Measurements from ENCODE around the gene FAM200A. TPM values are rescaled to one million over a fixed set of nuclear protein-coding genes. Genes with fewer than 3 reads are reported as not detected.
A peak's percentile ranks its signal among the peaks of the same experiment; 100 is the strongest.
"Not testable (repeated sequence)": the region's sequence is repeated elsewhere in the genome, so short reads cannot be mapped to it uniquely, and the experiment has no call there.

Gene FAM200A
- total RNA-seq, 1 donor from 2014 or later, result 5.8 TPM

DNA sequence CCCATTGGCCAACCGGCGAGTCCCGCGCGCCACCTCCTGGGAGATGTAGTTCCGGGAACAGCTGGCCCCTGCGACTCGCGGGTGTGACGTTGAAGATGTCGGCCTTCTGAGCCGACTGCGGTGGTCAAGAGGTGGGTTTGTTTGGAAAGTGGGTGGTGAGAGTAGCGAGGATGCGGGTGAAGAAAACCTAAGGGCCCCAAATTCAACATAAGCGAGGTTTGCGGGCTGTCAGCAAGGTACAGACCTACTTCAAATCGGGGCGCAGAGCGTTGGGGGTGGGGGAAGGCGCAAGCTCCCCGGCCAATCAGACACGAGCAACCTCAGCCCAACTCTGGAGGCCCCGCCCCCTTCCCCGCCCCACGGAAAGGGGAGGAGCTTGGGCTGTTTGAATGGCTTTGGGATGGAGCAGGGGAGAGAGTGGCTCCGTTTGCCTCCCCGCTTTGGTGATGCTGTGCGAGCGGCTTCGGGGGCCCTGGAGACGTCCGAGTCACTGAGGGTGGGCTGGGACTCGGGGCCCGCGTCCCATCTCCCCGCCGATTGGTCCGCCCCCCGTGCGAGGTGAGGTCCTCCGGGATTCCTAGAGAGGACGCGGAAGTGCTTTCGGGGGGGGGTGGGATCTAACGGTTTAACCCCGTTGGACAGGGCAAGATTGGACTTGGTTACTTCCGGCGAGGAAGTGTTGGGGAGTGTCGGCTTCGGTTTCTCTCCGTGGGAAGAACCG lies 47.2 kb downstream of the FAM200A start, which contains the start of gene ZKSCAN5:
Gene ZKSCAN5, plus strand, starts transcription at position 60 of the 721 bp plus-strand sequence. CDS start 1,383 bp downstream, outside the sequence.
- DNase-seq, result peak; percentile 99
- no peaks in the 10 kb centered on the region for H3K27me3 Mint-ChIP-seq
- peaks cover 23% of the 10 kb centered on the region for H3K4me1 Mint-ChIP-seq
- peak within 1 kb of the TSS; percentile 91 for H3K4me3 Mint-ChIP-seq
- H3K9me3 Mint-ChIP-seq, result no peaks in the 10 kb centered on the region
- peaks cover 19% of the 10 kb centered on the region for H3K36me3 Mint-ChIP-seq (ENCODE audit: low read depth)
- peak within 1 kb of the TSS; percentile 95 for H3K27ac Mint-ChIP-seq
- intact Hi-C loops (cut with micrococcal nuclease), result loop anchor here (1.0 to 2.0 kb wide), 6 partner anchors 32 to 415 kb away; partner anchors contain the start of genes CPSF4, FAM200A, PTCD1 and TRIM4

DNA sequence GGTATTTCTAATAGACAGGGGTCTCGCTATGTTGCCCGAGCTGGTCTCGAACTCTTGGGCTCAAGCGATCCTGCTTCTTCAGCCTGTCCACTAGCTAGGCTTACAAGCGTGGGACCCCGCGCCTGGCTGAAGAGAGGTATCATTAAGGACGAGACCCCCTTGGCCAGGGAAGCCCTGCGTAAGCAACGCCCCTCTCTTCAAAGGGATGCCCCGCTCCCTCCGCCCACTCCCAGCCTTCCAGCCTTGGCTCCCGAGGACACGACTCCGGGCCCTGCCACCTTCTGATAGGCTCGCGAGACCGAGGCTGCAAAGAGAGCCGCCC lies 47.7 kb downstream of the FAM200A start:
- intact Hi-C loops (cut with micrococcal nuclease), result loop anchor here (1.0 to 2.0 kb wide), 5 partner anchors 32 to 113 kb away; partner anchors contain the start of genes CPSF4, FAM200A, PTCD1 and ZNF655
- no peaks in the 10 kb centered on the region for H3K27me3 Mint-ChIP-seq
- no peak for DNase-seq
- H3K4me1 Mint-ChIP-seq, result peaks cover 23% of the 10 kb centered on the region
- H3K27ac Mint-ChIP-seq, result peak overlapping the region; percentile 95
- peak overlapping the region; percentile 91 for H3K4me3 Mint-ChIP-seq
- H3K36me3 Mint-ChIP-seq (ENCODE audit: low read depth), result peaks cover 20% of the 10 kb centered on the region
- no peaks in the 10 kb centered on the region for H3K9me3 Mint-ChIP-seq

DNA sequence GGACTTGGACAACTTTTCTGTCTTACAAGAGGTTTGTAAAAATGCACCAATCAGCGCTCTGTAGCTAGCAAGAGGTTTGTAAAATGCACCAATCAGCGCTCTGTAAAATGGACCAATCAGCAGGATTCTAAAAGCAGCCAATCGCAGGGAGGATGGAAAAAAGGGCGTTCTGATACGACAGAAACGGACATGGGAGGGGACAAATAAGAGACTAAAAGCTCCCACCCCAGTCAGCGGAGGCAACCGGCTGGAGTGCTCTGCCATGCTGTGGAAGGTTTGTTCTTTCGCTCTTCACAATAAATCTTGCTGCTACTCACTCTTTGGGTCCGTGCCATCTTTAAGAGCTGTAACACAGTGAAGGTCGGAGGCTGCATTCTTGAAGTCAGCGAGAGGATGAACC lies 50.7 kb downstream of the FAM200A start:
- H3K27ac Mint-ChIP-seq, result peak overlapping the region; percentile 53
- intact Hi-C loops (cut with micrococcal nuclease); DNase-seq; H3K9me3 Mint-ChIP-seq; H3K27me3 Mint-ChIP-seq: not testable (repeated sequence)
- peaks cover 36% of the 10 kb centered on the region for H3K36me3 Mint-ChIP-seq (ENCODE audit: low read depth)
- H3K4me3 Mint-ChIP-seq, result peak overlapping the region; percentile 97
- peaks cover 26% of the 10 kb centered on the region for H3K4me1 Mint-ChIP-seq

DNA sequence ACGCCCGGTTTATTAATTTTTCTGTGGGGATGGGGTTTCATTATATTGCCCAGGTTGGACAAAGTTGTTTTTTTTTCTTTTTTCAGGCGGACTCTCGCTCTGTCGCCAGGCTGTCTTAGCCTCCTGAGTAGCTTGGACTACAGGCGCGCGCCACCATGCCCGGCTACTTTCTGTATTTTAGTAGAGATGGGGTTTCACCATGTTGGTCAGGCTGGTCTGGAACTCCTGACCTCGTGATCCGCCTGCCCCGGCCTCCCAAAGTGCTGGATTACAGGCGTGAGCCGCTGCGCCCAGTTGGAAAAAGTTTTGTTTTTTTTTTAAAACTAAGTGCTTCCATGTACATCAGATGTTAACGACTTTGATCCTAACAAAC lies 51.3 kb downstream of the FAM200A start:
- Mint-ChIP-seq H3K27me3 (no peaks in the 10 kb centered on the region), H3K9me3 (peaks cover 6% of the 10 kb centered on the region), H3K36me3 (ENCODE audit: low read depth) (peaks cover 42% of the 10 kb centered on the region), H3K4me1 (peaks cover 21% of the 10 kb centered on the region), H3K27ac (peak overlapping the region; percentile 99), H3K4me3 (peak overlapping the region; percentile 97)
- no peak for DNase-seq
- intact Hi-C loops (cut with micrococcal nuclease), result loop anchor here (1.0 kb wide), 2 partner anchors 28 to 52 kb away; partner anchors contain the start of genes FAM200A and ZNF789

DNA sequence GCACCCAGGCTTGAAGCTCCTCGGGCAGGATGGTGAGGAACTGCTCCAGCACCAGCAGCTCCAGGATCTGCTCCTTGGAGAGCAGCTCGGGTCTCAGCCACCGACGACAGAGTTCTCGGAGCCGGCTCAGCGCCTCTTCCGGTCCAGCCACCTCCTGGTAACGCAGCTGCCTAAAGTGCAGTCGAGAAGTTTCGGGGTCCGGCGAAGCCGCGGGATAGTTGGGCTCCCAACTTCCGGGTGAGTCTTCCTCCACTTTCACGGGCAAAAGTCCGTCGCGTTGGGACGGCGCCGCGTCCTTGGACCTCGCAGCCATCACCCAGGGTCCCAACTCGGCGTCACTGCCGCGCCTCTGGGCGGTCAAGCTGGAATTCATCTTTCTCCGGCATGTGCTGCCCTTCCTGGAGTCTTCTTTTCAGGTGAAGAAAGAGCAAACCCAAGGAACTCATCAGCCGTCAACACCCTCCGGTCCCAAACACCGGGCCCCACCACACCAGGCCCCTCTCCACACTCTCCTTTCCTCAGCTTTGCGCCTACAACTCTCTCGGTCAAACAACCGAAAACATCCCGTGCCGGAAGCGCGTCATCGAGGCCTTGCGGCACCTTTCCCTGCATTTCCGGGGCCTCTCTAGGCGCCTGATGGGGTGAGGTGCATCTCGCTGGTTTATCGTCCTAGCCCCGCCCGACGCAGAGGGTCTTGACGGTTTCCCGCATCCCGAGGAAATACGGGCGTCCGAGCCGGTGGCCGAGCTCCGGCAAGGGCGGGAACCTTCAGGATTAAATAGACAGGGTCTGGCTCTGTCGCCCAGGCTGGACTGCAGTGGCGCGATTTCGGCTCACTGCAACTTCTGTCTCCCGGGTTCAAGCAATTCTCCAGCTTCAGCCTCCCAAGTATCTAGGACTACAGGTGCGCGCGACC lies 51.9 kb downstream of the FAM200A start, which contains the start of gene ZNF394:
Gene ZNF394, minus strand, starts transcription at position 561 of the 916 bp plus-strand sequence. Its CDS starts 188 bp downstream, at position 373.
- H3K9me3 Mint-ChIP-seq, result peaks cover 6% of the 10 kb centered on the region
- peak within 1 kb of the TSS; percentile 99 for H3K27ac Mint-ChIP-seq
- peaks cover 48% of the 10 kb centered on the region for H3K36me3 Mint-ChIP-seq (ENCODE audit: low read depth)
- intact Hi-C loops (cut with micrococcal nuclease), result loop anchor here (1.0 kb wide), 2 partner anchors 28 to 52 kb away; partner anchors contain the start of genes FAM200A and ZNF789
- H3K4me3 Mint-ChIP-seq, result peak within 1 kb of the TSS; percentile 97
- peaks cover 18% of the 10 kb centered on the region for H3K4me1 Mint-ChIP-seq
- no peaks in the 10 kb centered on the region for H3K27me3 Mint-ChIP-seq
- peak; percentile 97 for DNase-seq

DNA sequence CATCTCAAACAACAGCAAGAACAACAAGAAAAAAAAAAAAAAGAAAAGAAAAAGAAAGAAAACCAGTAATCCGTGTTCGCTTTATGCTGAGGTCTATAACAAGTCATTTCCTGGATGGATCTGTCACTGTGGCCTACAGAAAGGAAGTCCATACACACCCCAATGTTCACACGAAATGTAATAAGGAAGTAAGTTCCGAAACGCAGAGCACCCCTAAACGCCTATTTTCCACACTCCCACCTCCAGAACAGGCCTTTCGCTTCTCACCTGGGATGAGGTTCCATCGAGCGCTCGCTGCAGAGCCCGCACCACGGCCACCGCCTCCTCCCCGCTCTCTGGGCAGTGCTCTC lies 52.6 kb downstream of the FAM200A start:
- peak overlapping the region; percentile 99 for H3K27ac Mint-ChIP-seq
- H3K27me3 Mint-ChIP-seq, result no peaks in the 10 kb centered on the region
- intact Hi-C loops (cut with micrococcal nuclease), result no loop called here
- H3K36me3 Mint-ChIP-seq (ENCODE audit: low read depth), result peaks cover 54% of the 10 kb centered on the region
- peaks cover 6% of the 10 kb centered on the region for H3K9me3 Mint-ChIP-seq
- DNase-seq, result no peak
- peak overlapping the region; percentile 97 for H3K4me3 Mint-ChIP-seq
- H3K4me1 Mint-ChIP-seq, result peaks cover 18% of the 10 kb centered on the region

DNA sequence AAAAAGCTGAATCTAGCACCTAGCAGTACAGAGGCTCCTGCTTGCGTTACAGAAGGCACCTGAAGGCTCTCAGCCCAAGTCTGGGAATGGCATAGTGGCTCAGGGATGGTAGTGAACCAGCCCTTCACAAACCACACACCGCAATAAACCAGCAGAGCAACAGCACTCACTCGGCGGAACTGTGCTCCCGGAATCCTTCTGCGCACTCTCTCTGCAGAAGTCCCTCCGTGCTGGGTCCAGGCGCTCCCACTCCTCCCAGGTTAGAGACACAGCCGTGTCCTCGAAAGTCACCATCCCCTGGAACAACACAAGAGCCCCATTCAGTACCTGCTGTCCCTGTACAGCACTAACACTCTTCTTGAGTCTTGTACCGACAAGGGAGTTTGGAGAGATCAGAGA lies 53.4 kb downstream of the FAM200A start:
- H3K4me1 Mint-ChIP-seq, result peaks cover 18% of the 10 kb centered on the region
- peaks cover 6% of the 10 kb centered on the region for H3K9me3 Mint-ChIP-seq
- peaks cover 62% of the 10 kb centered on the region for H3K36me3 Mint-ChIP-seq (ENCODE audit: low read depth)
- peak overlapping the region; percentile 97 for H3K4me3 Mint-ChIP-seq
- H3K27ac Mint-ChIP-seq, result peak overlapping the region; percentile 99
- intact Hi-C loops (cut with micrococcal nuclease), result no loop called here
- no peaks in the 10 kb centered on the region for H3K27me3 Mint-ChIP-seq
- no peak for DNase-seq

DNA sequence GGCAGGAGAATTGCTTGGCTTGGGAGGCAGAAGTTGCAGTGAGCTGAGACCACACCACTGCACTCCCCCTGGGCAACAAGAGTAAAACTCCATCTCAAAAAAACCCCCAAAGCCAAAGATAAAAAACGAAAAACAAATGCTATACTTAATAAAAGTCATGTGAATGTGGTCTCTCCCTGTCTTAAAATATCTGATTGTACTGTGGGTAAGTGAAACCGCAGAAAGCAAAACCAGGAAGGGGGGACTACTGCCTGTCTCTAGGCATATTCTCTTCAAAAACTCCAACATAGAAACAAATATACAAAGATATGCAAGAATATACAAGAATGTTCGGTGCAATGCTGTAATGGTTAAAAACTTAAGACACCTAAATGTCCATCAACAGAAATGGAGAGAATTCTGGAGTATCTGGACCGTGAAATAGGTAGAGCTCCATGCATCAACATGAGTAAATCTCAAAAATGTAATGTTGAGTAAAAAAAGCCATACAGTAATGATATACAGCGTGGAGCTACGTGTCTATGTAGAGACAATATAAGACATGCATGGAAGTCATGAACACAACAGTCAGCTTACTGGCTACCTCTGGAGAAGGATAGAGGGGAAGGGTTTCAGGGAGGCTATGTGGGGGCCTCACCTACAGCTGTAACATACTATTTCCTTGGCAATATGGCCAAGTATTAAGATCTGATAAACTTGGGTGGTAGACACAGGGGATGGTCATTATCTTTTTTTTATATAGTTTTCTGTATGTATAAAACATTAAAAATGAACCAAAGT lies 54.0 kb downstream of the FAM200A start:
- H3K27me3 Mint-ChIP-seq, result no peaks in the 10 kb centered on the region
- peaks cover 68% of the 10 kb centered on the region for H3K36me3 Mint-ChIP-seq (ENCODE audit: low read depth)
- no peak for DNase-seq
- peaks cover 18% of the 10 kb centered on the region for H3K4me1 Mint-ChIP-seq
- peaks cover 6% of the 10 kb centered on the region for H3K9me3 Mint-ChIP-seq
- H3K4me3 Mint-ChIP-seq, result peak overlapping the region; percentile 97
- intact Hi-C loops (cut with micrococcal nuclease), result no loop called here
- peak overlapping the region; percentile 43 for H3K27ac Mint-ChIP-seq

Other genes starting within 250 kb of the FAM200A start
- 76.0 and 80.8 TPM in 2 replicates for gene ARPC1A, start 226.2 kb downstream of the FAM200A start, total RNA-seq
- gene ARPC1B, start 177.4 kb downstream of the FAM200A start, total RNA-seq, result 248 and 250 TPM in 2 replicates
- gene PDAP1, start 143.5 kb downstream of the FAM200A start, total RNA-seq, result 167 and 168 TPM in 2 replicates
- 136 and 147 TPM in 2 replicates for gene BUD31, start 143.1 kb downstream of the FAM200A start, total RNA-seq
- 10.5 and 10.7 TPM in 2 replicates for gene PTCD1, start 113.3 kb downstream of the FAM200A start, total RNA-seq
- 83.5 and 89.0 TPM in 2 replicates for gene CPSF4, start 113.2 kb downstream of the FAM200A start, total RNA-seq
- 380 and 393 TPM in 2 replicates for gene ATP5MF, start 85.9 kb downstream of the FAM200A start, total RNA-seq
- 22.6 and 23.6 TPM in 2 replicates for gene ZNF789, start 79.2 kb downstream of the FAM200A start, total RNA-seq
- gene ZNF394, start 51.8 kb downstream of the FAM200A start, total RNA-seq, result 38.1 and 38.7 TPM in 2 replicates
- gene ZKSCAN5, start 47.5 kb downstream of the FAM200A start, total RNA-seq, result 7.2 TPM in 2 replicates
- gene ZNF655, start 6.5 kb upstream of the FAM200A start, total RNA-seq, result 76.2 and 76.4 TPM in 2 replicates
- 0.50 and 0.61 TPM in 2 replicates for gene TMEM225B, start 46.2 kb upstream of the FAM200A start, total RNA-seq
- gene ZSCAN25, start 64.8 kb upstream of the FAM200A start, total RNA-seq, result 29.4 and 30.0 TPM in 2 replicates
- gene CYP3A5, start 127.9 kb upstream of the FAM200A start, total RNA-seq, result not detected in 2 replicates
- not detected in 2 replicates for gene CYP3A7, start 183.1 kb upstream of the FAM200A start, total RNA-seq
- gene CYP3A4, start 232.1 kb upstream of the FAM200A start, total RNA-seq, result not detected in 2 replicates